GM12801 (cell line): Measurements from ENCODE around the gene RAPGEFL1.

Source experiments
- CTCF ChIP-seq: IDR thresholded peaks from one replicate; pipeline ENCODE4 v1.5.1; 2011; ENCODE audit warnings: control low read depth; ENCODE audit not compliant: insufficient read length; ENCODE audit errors: extremely low read depth

RAPGEFL1 gene

GRCh38 chr17:40148527-40148926, 28.7 kb upstream of the RAPGEFL1 start:
- TF ChIP-seq CTCF: no peak

- no peak for TF ChIP-seq CTCF
Observed at GRCh38 chr17:40150276-40150675, 27.0 kb upstream of the RAPGEFL1 start.

GRCh38 chr17:40151414-40151963, 25.8 kb upstream of the RAPGEFL1 start:
- TF ChIP-seq CTCF: no peak

- TF ChIP-seq CTCF: no peak
Observed at GRCh38 chr17:40153603-40154236, 23.6 kb upstream of the RAPGEFL1 start.

GRCh38 chr17:40157973-40158372, 19.3 kb upstream of the RAPGEFL1 start:
- TF ChIP-seq CTCF: no peak

- no peak for TF ChIP-seq CTCF
Observed at GRCh38 chr17:40158438-40159013, 18.7 kb upstream of the RAPGEFL1 start.

- TF ChIP-seq CTCF: no peak
Observed at GRCh38 chr17:40159456-40159855, 17.8 kb upstream of the RAPGEFL1 start.
